Lower lobe of right lung (tissue), 2 donors: ENCODE data around the gene BEX4. TPM values are rescaled to one million over a fixed set of nuclear protein-coding genes. Genes with fewer than 3 reads are reported as not detected.
"Not testable (repeated sequence)": the region's sequence is repeated elsewhere in the genome, so short reads cannot be mapped to it uniquely, and the experiment has no call there.

Experiments used
- ATAC-seq, 2 donors: fragments of 200-7000 bp; cut with Tn5 transposase; one replicate each; pipeline ENCODE4 v1.9.1; 2020 to 2022; ENCODE audit warnings: mild to moderate bottlenecking in 2 of 2, moderate library complexity in 2 of 2
- DNase-seq: peaks from one replicate; pipeline ENCODE4 v3.0.0-alpha.2; 2020
- H3K27ac ChIP-seq: fragments of 200-600 bp; one replicate; pipeline ENCODE4 v1.8.0; 2022
- H3K27me3 ChIP-seq: fragments of 200-600 bp; one replicate; pipeline ENCODE4 v1.8.0; 2022; ENCODE audit warnings: low read depth
- H3K36me3 ChIP-seq: fragments of 200-600 bp; one replicate; pipeline ENCODE4 v1.8.0; 2022; ENCODE audit warnings: mild to moderate bottlenecking
- H3K4me1 ChIP-seq: fragments of 200-600 bp; one replicate; pipeline ENCODE4 v1.8.0; 2022
- H3K4me3 ChIP-seq: fragments of 200-600 bp; one replicate; pipeline ENCODE4 v1.8.0; 2022; ENCODE audit warnings: mild to moderate bottlenecking
- H3K9me3 ChIP-seq: fragments of 200-600 bp; one replicate; pipeline ENCODE4 v1.8.0; 2022
- CTCF ChIP-seq: fragments of 200-600 bp; IDR thresholded peaks from one replicate; pipeline ENCODE4 v1.8.0; 2022; ENCODE audit warnings: antibody characterized with exemption, mild to moderate bottlenecking
- intact Hi-C: fragments of 100-400 bp; cut with DNase I; formaldehyde crosslinking; loops from one replicate; pipeline ENCODE4 v1.11.0; 2022
- total RNA-seq: library from RNA; stranded (reverse); fragmentation: NEBNext Ultra II Directional; extraction: Animal tissue kit (Norgen Biotek cat#: 25700); gene quantifications from one replicate; pipeline ENCODE4 v1.2.1, GENCODE V29; 2021
- donor health status: DM: no; HTN: yes; CAD: no; lungs with severe emphysema.

The BEX4 gene
- total RNA-seq, 1 donor from 2014 or later = 37.3 TPM

- Histone ChIP-seq H3K9me3 (no peaks in the 10 kb centered on the region), H3K4me1 (no peaks in the 10 kb centered on the region), H3K4me3 (no peak overlapping the region), H3K27ac (no peak overlapping the region), H3K27me3 (no peaks in the 10 kb centered on the region), H3K36me3 (no peaks in the 10 kb centered on the region)
- ATAC-seq = no peak
- intact Hi-C loops = no loop called here
- no peak for DNase-seq
- TF ChIP-seq CTCF = no peak
These were observed 37.4 kb upstream of the BEX4 start for GRCh38 chrX:103177556-103177955.

GRCh38 chrX:103183912-103184311, 31.0 kb upstream of the BEX4 start:
- no peak for TF ChIP-seq CTCF
- intact Hi-C loops = no loop called here
- no peak for DNase-seq
- H3K4me1 ChIP-seq = no peaks in the 10 kb centered on the region
- peak in 1 of 2 donors; percentile 35 for ATAC-seq
- H3K27me3 ChIP-seq = no peaks in the 10 kb centered on the region
- no peaks in the 10 kb centered on the region for H3K9me3 ChIP-seq
- no peak overlapping the region for H3K4me3 ChIP-seq
- no peaks in the 10 kb centered on the region for H3K36me3 ChIP-seq
- no peak overlapping the region for H3K27ac ChIP-seq

- H3K9me3 ChIP-seq = no peaks in the 10 kb centered on the region
- H3K27ac ChIP-seq = no peak overlapping the region
- TF ChIP-seq CTCF = no peak
- no peak overlapping the region for H3K4me3 ChIP-seq
- intact Hi-C loops = no loop called here
- no peaks in the 10 kb centered on the region for H3K36me3 ChIP-seq
- H3K27me3 ChIP-seq = no peaks in the 10 kb centered on the region
- H3K4me1 ChIP-seq = no peaks in the 10 kb centered on the region
- DNase-seq (no peak), ATAC-seq (no peak)
These were observed 26.9 kb upstream of the BEX4 start for GRCh38 chrX:103187953-103188475.

- no peaks in the 10 kb centered on the region for H3K27me3 ChIP-seq
- no peaks in the 10 kb centered on the region for H3K9me3 ChIP-seq
- TF ChIP-seq CTCF = no peak
- H3K27ac ChIP-seq = no peak overlapping the region
- no peak for DNase-seq
- H3K4me3 ChIP-seq = no peak overlapping the region
- no peaks in the 10 kb centered on the region for H3K36me3 ChIP-seq
- H3K4me1 ChIP-seq = no peaks in the 10 kb centered on the region
- intact Hi-C loops = no loop called here
- no peak for ATAC-seq
These were observed 17.1 kb upstream of the BEX4 start for GRCh38 chrX:103197721-103198306.

- intact Hi-C loops, ATAC-seq, H3K4me3 ChIP-seq, H3K27ac ChIP-seq, H3K36me3 ChIP-seq, H3K27me3 ChIP-seq, DNase-seq, H3K4me1 ChIP-seq, H3K9me3 ChIP-seq: not testable (repeated sequence)
These were observed 16.2 kb upstream of the BEX4 start for GRCh38 chrX:103198668-103199067.

GRCh38 chrX:103201041-103201440, 13.9 kb upstream of the BEX4 start:
- ATAC-seq (no peak), DNase-seq (no peak)
- Histone ChIP-seq H3K27ac (no peak overlapping the region), H3K4me1 (no peaks in the 10 kb centered on the region), H3K27me3 (no peaks in the 10 kb centered on the region), H3K9me3 (no peaks in the 10 kb centered on the region), H3K36me3 (no peaks in the 10 kb centered on the region), H3K4me3 (no peak overlapping the region)
- TF ChIP-seq CTCF = no peak
- intact Hi-C loops = no loop called here
